ENCODE measurements around the gene SORCS1. TPM values are rescaled to one million over a fixed set of nuclear protein-coding genes. Genes with fewer than 3 reads are reported as not detected.

SORCS1 gene
- total RNA-seq, 1 experiment from 2014 or later = 1.7 TPM

GRCh38 chr10:106930751-106931150 is 233.8 kb downstream of the SORCS1 start:
- Histone ChIP-seq H3K23me2 (ENCODE audit: insufficient read length, low read depth, low read length, poor library complexity, severe bottlenecking) (no peaks in the 10 kb centered on the region), H3K4ac (ENCODE audit: low read depth, low read length) (no peak overlapping the region), H3K79me1 (ENCODE audit: insufficient read depth, low read depth, low read length, poor library complexity, severe bottlenecking) (no peaks in the 10 kb centered on the region), H3K23ac (ENCODE audit: insufficient read length, low read depth, low read length) (no peak overlapping the region), H2AK5ac (ENCODE audit: insufficient read length, low read length) (no peak overlapping the region), H3K79me2 (ENCODE audit: insufficient read depth, low read length) (no peaks in the 10 kb centered on the region), H2BK12ac (ENCODE audit: insufficient read length, low read depth, low read length) (no peak overlapping the region), H4K5ac (ENCODE audit: insufficient read length, low read depth, low read length) (no peak overlapping the region), H3K27ac (ENCODE audit: insufficient read length, low read depth, low read length) (no peak overlapping the region), H3K4me1 (ENCODE audit: insufficient read depth, low read length) (no peaks in the 10 kb centered on the region), H2BK120ac (ENCODE audit: low read depth, low read length, poor library complexity, severe bottlenecking) (no peak overlapping the region), H2BK20ac (ENCODE audit: low read depth, low read length, poor library complexity, severe bottlenecking) (no peak overlapping the region), H3K4me2 (ENCODE audit: insufficient read depth, insufficient read length, low read length) (no peak overlapping the region), H2BK15ac (ENCODE audit: low read depth, low read length) (no peak overlapping the region), H3K9ac (ENCODE audit: extremely low read depth, insufficient read length, low read length) (no peak overlapping the region), H4K8ac (replicated peaks; ENCODE audit: insufficient read length, low read depth, low read length) (no peak overlapping the region), H3K56ac (ENCODE audit: insufficient read length, low read depth, low read length) (no peak overlapping the region), H3T11ph (ENCODE audit: low read length) (no peak overlapping the region), H3K9me3 (ENCODE audit: control insufficient read depth, low read depth, low read length) (no peaks in the 10 kb centered on the region), H3K27me3 (ENCODE audit: insufficient read depth, low read length) (no peaks in the 10 kb centered on the region), H4K91ac (ENCODE audit: insufficient read length, low read depth, low read length) (no peak overlapping the region), H2BK5ac (ENCODE audit: insufficient read length, low read length) (no peak overlapping the region), H2AFZ (ENCODE audit: low read length) (no peak overlapping the region), H3K14ac (ENCODE audit: insufficient read depth, low read length) (no peak overlapping the region), H4K20me1 (ENCODE audit: control insufficient read depth, insufficient read depth, insufficient read length) (no peaks in the 10 kb centered on the region), H3K18ac (ENCODE audit: insufficient read length, low read depth, low read length) (no peak overlapping the region)
- Mint-ChIP-seq H3K4me3 (no peak overlapping the region), H3K36me3 (ENCODE audit: insufficient read depth in 1 of 3, low read depth in 3 of 3) (no peaks in the 10 kb centered on the region), H3K27me3 (ENCODE audit: low read depth) (peaks cover 49% of the 10 kb centered on the region), H3K9me3 (no peaks in the 10 kb centered on the region), H3K27ac (no peak overlapping the region), H3K4me1 (peaks cover 15 to 25% of the 10 kb centered on the region in 2 experiments)
- TF ChIP-seq CTCF (conservative IDR thresholded peaks at IDR 0.05) = no peak
- WGBS (ENCODE audit: extremely low coverage, insufficient read length, low lambda C conversion rate) = no CpG with 5 or more reads among the region's 1 CpG
- no peak for DNase-seq

Measured in H9 (cell line).